ENCODE results near the gene AHCTF1.

GRCh38 chr1:246865921-246866320 is 65.8 kb downstream of the AHCTF1 start:
- TF ChIP-seq EP300 (IDR thresholded peaks at IDR 0.05) = no peak
- TF ChIP-seq CTCF (IDR thresholded peaks at IDR 0.05) = no peak
- TF ChIP-seq POLR2AphosphoS5 (IDR thresholded peaks at IDR 0.05) = no peak

Data from sigmoid colon (tissue), 4 donors.